Stimulated activated CD8-positive, alpha-beta memory T cell treated with anti-CD3 and anti-CD28 coated beads, Interleukin-4, amount 100 ng/mL, for 1 hour (primary cell): ENCODE measurements around the gene JAKMIP1.

Experiments used
- DNase-seq, 2 donors: peaks; one replicate each; pipeline ENCODE4 v3.0.0-alpha.2; 2020; ENCODE audit warnings: low read depth in 2 of 2, low spot score in 1 of 2

The JAKMIP1 gene

GRCh38 chr4:6122496-6122895 is 77.9 kb downstream of the JAKMIP1 start:
- no peak for DNase-seq

GRCh38 chr4:6121941-6122340 is 78.4 kb downstream of the JAKMIP1 start:
- DNase-seq: no peak

GRCh38 chr4:6121276-6121850 is 79.0 kb downstream of the JAKMIP1 start:
- DNase-seq: no peak

- no peak for DNase-seq
Measured at GRCh38 chr4:6120361-6120760, 80.0 kb downstream of the JAKMIP1 start.

DNA sequence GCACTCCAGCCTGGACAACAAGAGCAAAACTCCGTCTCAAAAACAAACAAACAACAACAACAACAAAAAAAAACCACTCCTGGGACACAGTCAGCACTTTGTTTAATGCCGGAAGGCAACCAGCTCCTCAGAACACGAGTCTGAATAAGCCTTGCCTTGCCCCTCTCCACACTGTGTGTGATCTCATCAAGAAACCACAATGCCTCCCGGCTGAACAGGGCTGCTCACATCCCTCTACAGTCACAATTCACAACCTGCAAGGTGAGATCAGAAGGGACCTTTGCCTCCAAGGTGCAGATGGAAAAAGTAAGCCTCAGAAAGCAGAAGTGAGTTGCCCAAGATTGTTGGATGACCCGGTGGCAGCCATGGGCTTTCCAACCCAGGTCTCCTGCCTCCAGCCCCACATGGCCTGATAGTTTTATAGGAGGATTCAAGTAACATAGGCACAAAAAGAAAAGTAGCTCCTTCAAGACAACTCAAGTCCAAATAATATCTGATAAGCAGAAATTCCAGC is 80.8 kb downstream of the JAKMIP1 start:
- DNase-seq: no peak

GRCh38 chr4:6118201-6118600 is 82.1 kb downstream of the JAKMIP1 start:
- DNase-seq: no peak

- no peak for DNase-seq
Measured at GRCh38 chr4:6116696-6117285, 83.6 kb downstream of the JAKMIP1 start.

GRCh38 chr4:6115746-6116586 is 84.4 kb downstream of the JAKMIP1 start:
- DNase-seq: no peak

DNA sequence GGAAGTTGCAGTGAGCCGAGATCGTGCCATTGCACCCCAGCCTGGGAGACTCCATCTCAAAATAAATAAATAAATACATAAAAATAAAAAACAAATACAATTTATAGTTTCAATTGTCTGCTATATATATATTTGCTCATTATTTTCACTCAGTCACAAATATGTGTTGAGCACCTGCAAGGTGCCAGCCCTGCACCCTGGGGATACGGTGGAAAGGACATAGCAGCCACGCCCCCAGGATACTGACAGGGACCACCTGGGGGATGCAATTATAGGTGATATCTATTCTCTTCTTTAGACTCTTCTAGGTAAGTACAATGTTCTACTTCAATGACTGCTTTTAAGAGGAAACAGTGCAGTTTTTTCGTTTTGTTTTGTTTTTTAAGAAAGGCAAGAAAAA is 85.0 kb downstream of the JAKMIP1 start:
- DNase-seq: no peak

GRCh38 chr4:6114601-6115000 is 85.7 kb downstream of the JAKMIP1 start:
- DNase-seq: no peak

- DNase-seq: no peak
Measured at GRCh38 chr4:6114181-6114580, 86.2 kb downstream of the JAKMIP1 start.

GRCh38 chr4:6113641-6114040 is 86.7 kb downstream of the JAKMIP1 start:
- DNase-seq: no peak

- DNase-seq: no peak
Measured at GRCh38 chr4:6112606-6113290, 87.6 kb downstream of the JAKMIP1 start.

- no peak for DNase-seq
Measured at GRCh38 chr4:6111354-6111960, 88.9 kb downstream of the JAKMIP1 start.

- DNase-seq: no peak
Measured at GRCh38 chr4:6110681-6111353, 89.5 kb downstream of the JAKMIP1 start.

DNA sequence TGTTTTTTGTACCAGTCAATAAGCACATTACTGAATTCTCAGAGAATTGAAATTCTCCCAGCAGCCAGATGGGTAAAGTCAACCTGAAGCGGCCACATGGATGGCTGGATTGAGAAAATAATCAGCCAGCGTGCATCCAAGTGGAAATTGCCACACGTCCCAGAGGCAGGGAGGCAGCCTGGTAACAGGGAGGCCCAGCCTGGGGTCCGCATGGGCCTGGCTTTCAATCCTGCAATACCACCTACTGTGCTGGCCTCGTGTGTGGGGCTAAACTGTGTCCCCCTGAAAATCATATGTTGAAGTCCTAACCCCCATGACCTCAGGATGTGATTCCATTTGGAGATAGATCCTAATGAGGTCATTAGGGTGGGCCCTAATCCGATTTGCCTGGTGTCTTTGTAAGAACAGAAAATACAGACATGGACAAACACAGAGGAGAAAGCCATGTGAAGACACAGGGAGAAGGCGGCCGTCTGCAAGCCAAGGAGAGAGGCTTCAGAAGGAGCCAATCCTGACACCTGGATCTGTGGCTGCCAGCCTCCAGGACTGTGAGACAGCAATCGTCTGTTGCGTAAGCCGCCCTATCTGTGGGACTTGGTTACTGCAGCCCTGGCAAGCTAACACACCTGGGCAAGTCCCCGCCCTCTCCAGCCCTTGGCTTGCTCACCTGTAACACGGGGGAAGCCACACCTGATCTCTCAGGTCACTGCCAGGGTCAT is 90.3 kb downstream of the JAKMIP1 start:
- no peak for DNase-seq

GRCh38 chr4:6107886-6108285 is 92.5 kb downstream of the JAKMIP1 start:
- DNase-seq: no peak

DNA sequence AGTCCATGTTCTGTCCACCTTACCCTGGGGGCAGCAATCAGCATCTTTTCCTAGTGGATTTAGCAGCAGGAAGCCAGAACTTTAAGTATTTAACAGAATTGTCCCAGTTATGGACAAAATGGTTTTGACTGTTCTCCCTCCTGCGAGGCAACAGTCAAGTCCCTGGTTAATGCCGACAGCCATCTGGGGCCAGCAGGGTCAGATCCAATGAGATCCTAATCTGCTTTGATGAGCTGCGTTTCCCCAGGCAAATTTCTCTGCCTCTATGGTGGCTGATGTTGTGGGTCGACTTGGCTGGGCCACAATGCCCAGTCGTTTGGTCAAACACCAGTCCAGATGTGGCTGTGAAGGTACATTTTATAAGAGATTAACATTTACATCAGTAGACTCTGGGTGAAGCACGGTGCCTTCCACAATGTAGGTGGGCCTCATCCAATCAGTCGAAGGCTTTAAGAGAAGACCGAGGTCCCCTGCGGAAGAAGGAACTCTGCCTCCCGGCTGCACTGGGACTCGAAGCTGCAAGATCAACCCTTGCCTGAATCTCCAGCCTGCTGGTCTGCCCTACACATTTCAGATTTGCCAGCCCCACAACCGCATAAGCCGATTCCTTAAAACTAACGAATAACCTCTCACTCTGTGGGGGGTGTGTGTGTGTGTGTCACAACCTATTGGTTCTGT is 93.1 kb downstream of the JAKMIP1 start:
- DNase-seq: no peak

DNA sequence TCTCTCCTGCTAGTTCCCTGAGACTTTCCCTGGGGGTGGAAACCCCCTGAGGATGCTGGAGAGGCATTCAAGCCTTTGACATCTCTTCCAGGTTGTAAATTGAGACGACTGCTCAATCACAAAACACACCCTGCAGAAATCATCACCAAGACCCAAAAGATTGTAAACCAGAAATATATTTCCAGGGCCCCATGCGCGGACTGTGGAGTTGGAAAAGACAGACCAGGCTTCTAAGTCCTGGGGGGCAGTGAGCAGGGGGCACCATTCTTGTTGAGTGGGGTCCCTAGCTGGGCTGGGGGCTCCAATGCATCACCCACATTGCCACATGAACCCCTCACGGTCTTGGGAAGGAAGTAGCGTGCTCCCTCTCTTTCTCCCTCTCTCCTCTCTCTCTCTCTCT is 94.2 kb downstream of the JAKMIP1 start:
- DNase-seq: no peak
